Left lung (tissue), 10 donors: ENCODE measurements around the gene H2BK1. TPM values are rescaled to one million over a fixed set of nuclear protein-coding genes. Genes with fewer than 3 reads are reported as not detected.

Experiments
- ATAC-seq: fragments of 200-7000 bp; cut with Tn5 transposase; one replicate; pipeline ENCODE4 v1.9.1; 2020; ENCODE audit warnings: moderate library complexity
- DNase-seq, 4 donors: peaks; one replicate each; pipeline ENCODE4 v3.0.0-alpha.2; 2013 to 2020
- H3K27ac ChIP-seq, 2 donors: fragments of 200-600 bp; sonication (generic) in 1 of 2; one replicate each; pipeline versions ENCODE4 v1.5.0 to v1.8.0; 2020 to 2021
- H3K27me3 ChIP-seq, 2 donors: fragments of 200-600 bp; sonication (generic) in 1 of 2; one replicate each; pipeline versions ENCODE4 v1.5.0 to v1.8.0; 2020 to 2021
- H3K36me3 ChIP-seq, 2 donors: fragments of 200-600 bp; sonication (generic) in 1 of 2; one replicate each; pipeline versions ENCODE4 v1.5.0 to v1.8.0; 2020 to 2021
- H3K4me1 ChIP-seq, 2 donors: fragments of 200-600 bp; one replicate each; pipeline ENCODE4 v1.8.0; 2021
- H3K4me3 ChIP-seq, 2 donors: fragments of 200-600 bp; sonication (generic) in 1 of 2; one replicate each; pipeline versions ENCODE4 v1.5.0 to v1.8.0; 2020 to 2021; ENCODE audit warnings: mild to moderate bottlenecking in 1 of 2
- H3K9me3 ChIP-seq, 2 donors: fragments of 200-600 bp; sonication (generic) in 1 of 2; one replicate each; pipeline versions ENCODE4 v1.5.0 to v1.8.0; 2020 to 2021
- intact Hi-C, 2 donors: fragments of 100-400 bp; cut with DNase I; formaldehyde crosslinking; loops; one replicate each; pipeline versions ENCODE4 v1.11.2 to v1.14.2; 2022
- polyA plus RNA-seq, 6 donors: library from polyadenylated mRNA; unstranded; fragments of 120-200 nt; gene quantifications; one replicate each; pipeline ENCODE4 v1.2.1, GENCODE V29; 2013; ENCODE audit not compliant: insufficient read length in 6 of 6
- total RNA-seq, 2 donors: library from RNA; stranded (reverse); fragmentation: NEBNext Ultra II Directional; extraction: Animal tissue kit (Norgen Biotek cat#: 25700); gene quantifications; one replicate each; pipeline ENCODE4 v1.2.1, GENCODE V29; 2021
- TF ChIP-seq, protein P1 (sequence below), 2 donors: fragments of 200-600 bp; sonication (generic) in 1 of 2; IDR thresholded peaks; one replicate each; pipeline versions ENCODE4 v1.5.0 to v1.8.0; 2021; ENCODE audit warnings: antibody characterized with exemption in 2 of 2
- donor health status: DM: no; HTN: yes; CAD: no.
- donor health status: DM: no; HTN: no; CAD: no.

H2BK1 gene
- total and polyA plus RNA-seq, 8 donors: not detected

DNA sequence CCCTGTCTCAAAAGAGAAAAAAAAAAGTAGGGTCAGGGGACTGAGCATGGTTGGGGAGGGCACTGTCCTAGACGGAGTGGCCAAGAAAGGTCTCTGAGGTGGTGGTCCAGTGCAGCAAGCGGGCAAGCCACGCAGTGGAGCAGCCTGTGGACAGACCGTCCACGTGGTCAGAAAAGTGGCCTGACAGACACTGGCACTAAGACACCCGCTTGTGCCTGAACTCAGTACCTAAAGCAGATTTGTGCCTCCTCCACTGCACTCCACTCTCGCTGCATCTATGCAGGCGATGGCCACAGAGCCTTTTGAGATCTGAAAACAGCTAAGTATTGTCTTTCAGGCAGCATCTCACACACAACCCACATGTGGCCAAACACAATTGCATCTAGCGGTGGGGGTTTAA lies 32.1 kb downstream of the H2BK1 start:
- Histone ChIP-seq H3K4me1 (no peaks in the 10 kb centered on the region), H3K27me3 (peaks cover 0 to 65% of the 10 kb centered on the region in 2 donors), H3K4me3 (no peak overlapping the region), H3K36me3 (no peaks in the 10 kb centered on the region), H3K9me3 (no peaks in the 10 kb centered on the region), H3K27ac (no peak overlapping the region)
- DNase-seq: no peak
- intact Hi-C loops: no loop called here
- ATAC-seq: no peak
- TF ChIP-seq, protein P1, sequence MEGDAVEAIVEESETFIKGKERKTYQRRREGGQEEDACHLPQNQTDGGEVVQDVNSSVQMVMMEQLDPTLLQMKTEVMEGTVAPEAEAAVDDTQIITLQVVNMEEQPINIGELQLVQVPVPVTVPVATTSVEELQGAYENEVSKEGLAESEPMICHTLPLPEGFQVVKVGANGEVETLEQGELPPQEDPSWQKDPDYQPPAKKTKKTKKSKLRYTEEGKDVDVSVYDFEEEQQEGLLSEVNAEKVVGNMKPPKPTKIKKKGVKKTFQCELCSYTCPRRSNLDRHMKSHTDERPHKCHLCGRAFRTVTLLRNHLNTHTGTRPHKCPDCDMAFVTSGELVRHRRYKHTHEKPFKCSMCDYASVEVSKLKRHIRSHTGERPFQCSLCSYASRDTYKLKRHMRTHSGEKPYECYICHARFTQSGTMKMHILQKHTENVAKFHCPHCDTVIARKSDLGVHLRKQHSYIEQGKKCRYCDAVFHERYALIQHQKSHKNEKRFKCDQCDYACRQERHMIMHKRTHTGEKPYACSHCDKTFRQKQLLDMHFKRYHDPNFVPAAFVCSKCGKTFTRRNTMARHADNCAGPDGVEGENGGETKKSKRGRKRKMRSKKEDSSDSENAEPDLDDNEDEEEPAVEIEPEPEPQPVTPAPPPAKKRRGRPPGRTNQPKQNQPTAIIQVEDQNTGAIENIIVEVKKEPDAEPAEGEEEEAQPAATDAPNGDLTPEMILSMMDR (IDR thresholded peaks at IDR 0.05): no peak

DNA sequence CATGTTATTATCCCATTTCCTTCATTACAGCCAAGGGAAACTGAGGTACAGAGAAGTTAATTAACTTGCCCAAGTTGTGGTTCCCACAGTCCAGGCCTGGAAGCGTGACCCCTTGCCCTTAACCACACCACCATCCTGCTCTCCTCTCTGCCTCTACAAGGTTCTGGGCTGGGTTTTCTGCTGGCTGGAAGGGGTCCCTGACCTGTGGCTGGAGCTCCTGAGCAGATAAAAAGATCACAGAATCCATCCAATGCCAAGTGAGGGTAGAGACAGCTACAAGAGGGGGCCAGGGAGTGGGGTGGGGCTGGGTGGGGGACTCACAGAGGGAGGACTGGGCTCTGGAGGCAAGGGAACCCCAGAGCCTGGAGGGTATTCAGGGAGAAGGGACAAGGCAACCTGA lies 33.0 kb downstream of the H2BK1 start:
- DNase-seq (no peak), ATAC-seq (no peak)
- Histone ChIP-seq H3K4me1 (no peaks in the 10 kb centered on the region), H3K27me3 (peaks cover 0 to 72% of the 10 kb centered on the region in 2 donors), H3K27ac (no peak overlapping the region), H3K9me3 (no peaks in the 10 kb centered on the region), H3K36me3 (no peaks in the 10 kb centered on the region), H3K4me3 (no peak overlapping the region)
- TF ChIP-seq, protein P1 (IDR thresholded peaks at IDR 0.05): no peak
- intact Hi-C loops: no loop called here

DNA sequence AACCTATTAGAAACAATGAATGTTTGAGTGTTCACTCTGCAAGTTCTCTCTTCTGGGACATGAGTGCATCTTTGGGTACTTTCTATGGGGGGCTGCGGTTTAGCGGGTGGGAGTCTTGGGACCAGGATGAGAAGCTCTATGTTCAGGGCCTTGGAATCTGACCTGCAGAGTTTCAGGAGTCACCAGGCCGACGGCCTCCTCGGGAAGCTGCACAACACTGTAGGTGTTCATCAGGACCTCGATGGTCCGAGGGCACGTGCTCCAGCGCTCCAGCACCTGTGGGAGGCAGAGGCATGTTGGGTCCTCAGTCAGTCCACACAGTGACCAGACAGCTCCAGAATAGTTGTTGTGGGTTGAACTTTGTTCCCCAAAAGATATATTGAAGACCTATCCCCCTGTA lies 33.9 kb downstream of the H2BK1 start:
- H3K4me1 ChIP-seq: no peaks in the 10 kb centered on the region
- H3K27me3 ChIP-seq: peaks cover 0 to 81% of the 10 kb centered on the region in 2 donors
- ATAC-seq: no peak
- intact Hi-C loops: no loop called here
- peak in 1 of 4 donors; percentile 55 for DNase-seq
- TF ChIP-seq, protein P1 (IDR thresholded peaks at IDR 0.05): no peak
- no peaks in the 10 kb centered on the region for H3K36me3 ChIP-seq
- H3K9me3 ChIP-seq: no peaks in the 10 kb centered on the region
- H3K27ac ChIP-seq: no peak overlapping the region
- H3K4me3 ChIP-seq: no peak overlapping the region

DNA sequence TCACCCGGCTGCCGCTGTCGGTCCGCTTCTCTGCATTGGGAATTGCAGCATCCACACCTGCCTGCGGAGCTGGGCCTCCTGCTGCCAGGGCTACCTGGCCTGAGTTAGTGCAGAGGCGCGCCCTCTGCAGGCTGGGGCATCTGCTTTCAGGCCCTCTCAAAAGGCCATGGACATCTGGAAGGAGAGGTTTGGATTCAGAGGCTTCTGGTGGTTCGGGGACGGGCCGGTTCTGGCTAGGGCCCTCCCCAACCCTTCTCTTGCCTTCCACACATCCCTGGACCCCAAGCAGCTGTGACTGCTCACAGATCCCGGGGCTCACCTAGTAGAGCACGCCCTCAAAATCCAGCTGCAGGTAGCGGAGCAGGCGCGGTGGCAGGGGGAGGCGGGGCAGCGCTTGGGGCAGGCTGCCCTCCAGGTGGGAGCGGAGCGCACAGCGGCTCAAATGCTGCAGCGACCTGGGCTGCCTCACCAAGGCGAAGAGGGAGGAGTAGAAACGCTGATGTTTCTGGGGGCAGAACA lies 34.4 kb downstream of the H2BK1 start:
- no peaks in the 10 kb centered on the region for H3K36me3 ChIP-seq
- intact Hi-C loops: no loop called here
- TF ChIP-seq, protein P1 (IDR thresholded peaks at IDR 0.05): no peak
- peaks cover 0 to 82% of the 10 kb centered on the region in 2 donors for H3K27me3 ChIP-seq
- no peaks in the 10 kb centered on the region for H3K4me1 ChIP-seq
- no peak overlapping the region for H3K27ac ChIP-seq
- DNase-seq (peak in 1 of 4 donors; percentile 72), ATAC-seq (no peak)
- H3K9me3 ChIP-seq: no peaks in the 10 kb centered on the region
- H3K4me3 ChIP-seq: no peak overlapping the region

DNA sequence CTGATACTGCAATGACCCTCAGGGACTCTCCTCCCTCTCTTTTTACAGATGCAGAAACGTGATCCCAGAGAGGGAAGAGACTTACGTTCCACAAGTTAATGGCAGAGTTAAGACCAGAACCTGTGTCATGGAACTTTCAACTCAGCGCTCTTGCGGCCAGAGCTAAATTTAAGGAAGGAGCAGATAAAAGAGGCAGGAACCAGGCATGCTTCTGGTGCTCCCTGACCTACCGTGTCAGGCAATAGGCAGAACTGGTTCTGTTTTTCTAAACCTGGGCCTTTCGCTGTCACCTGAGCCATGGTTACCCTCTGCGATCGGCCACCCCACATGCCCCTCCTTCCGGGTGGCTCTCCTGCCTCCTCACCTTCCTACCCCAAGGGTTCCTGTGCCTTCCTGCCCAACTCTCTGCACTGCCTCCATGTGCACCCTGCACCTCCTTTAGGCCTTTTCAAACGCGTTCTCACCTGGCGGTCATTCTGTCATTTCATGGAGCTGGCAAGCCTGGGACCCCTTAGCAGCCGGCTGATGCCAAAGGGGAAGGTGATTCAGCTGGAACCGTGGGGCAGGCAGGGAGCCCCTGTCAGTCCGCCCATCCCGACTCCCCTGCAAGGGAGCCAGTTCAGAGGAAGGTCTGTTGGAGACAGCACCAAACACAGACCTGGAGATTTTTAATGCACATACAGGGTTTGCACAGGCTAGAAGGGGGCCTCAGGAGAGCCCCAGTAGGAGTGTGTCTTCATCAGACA lies 35.1 kb downstream of the H2BK1 start:
- H3K9me3 ChIP-seq: no peaks in the 10 kb centered on the region
- no peak overlapping the region for H3K4me3 ChIP-seq
- no peak for ATAC-seq
- H3K36me3 ChIP-seq: no peaks in the 10 kb centered on the region
- TF ChIP-seq, protein P1 (IDR thresholded peaks at IDR 0.05): no peak
- no peaks in the 10 kb centered on the region for H3K4me1 ChIP-seq
- intact Hi-C loops: no loop called here
- no peak overlapping the region for H3K27ac ChIP-seq
- H3K27me3 ChIP-seq: peaks cover 0 to 86% of the 10 kb centered on the region in 2 donors
- DNase-seq: no peak
